ENCODE results near the gene ARID5B.

DNA sequence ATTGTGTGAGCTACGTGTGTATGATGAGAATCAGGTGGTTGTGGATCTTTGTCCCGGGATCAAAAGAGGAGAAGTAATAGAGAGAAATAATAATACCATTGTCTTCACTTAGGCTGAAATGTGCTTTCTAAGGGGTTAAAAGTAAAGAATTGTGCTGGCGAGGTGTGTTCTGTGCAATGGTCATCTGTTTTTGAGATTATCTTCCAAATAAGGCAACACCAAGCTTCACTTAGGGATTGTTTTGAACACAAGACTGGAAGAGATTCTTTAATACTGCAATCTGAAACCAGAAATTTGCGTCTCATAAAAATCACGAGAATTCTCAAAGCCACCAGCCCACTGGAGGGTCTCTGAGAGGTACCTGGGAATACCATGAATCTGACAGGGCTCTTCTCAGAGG, 84.2 kb downstream of the ARID5B start:
- TF ChIP-seq, protein P1, sequence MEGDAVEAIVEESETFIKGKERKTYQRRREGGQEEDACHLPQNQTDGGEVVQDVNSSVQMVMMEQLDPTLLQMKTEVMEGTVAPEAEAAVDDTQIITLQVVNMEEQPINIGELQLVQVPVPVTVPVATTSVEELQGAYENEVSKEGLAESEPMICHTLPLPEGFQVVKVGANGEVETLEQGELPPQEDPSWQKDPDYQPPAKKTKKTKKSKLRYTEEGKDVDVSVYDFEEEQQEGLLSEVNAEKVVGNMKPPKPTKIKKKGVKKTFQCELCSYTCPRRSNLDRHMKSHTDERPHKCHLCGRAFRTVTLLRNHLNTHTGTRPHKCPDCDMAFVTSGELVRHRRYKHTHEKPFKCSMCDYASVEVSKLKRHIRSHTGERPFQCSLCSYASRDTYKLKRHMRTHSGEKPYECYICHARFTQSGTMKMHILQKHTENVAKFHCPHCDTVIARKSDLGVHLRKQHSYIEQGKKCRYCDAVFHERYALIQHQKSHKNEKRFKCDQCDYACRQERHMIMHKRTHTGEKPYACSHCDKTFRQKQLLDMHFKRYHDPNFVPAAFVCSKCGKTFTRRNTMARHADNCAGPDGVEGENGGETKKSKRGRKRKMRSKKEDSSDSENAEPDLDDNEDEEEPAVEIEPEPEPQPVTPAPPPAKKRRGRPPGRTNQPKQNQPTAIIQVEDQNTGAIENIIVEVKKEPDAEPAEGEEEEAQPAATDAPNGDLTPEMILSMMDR (conservative IDR thresholded peaks at IDR 0.05; ENCODE audit: low read length), result no peak
- no peak for TF ChIP-seq EZH2phosphoT487 (IDR thresholded peaks at IDR 0.05; ENCODE audit: borderline replicate concordance)
